GM10248 (cell line): Measurements from ENCODE around the gene ACYP1.
A peak's percentile ranks its signal among the peaks of the same experiment; 100 is the strongest.

Source experiments
- CTCF ChIA-PET: fragments of 300-600 bp; sonication (Branson Sonifier 250); formaldehyde crosslinking; extraction: SDS; loops from one replicate; lab custom pipeline; 2021; ENCODE audit warnings: antibody characterized with exemption; lab: Yijun Ruan, JAX
- POLR2A ChIA-PET: fragments of 350-650 bp; sonication (Branson Sonifier 250); formaldehyde crosslinking; extraction: SDS; loops from one replicate; lab custom pipeline; 2020; ENCODE audit warnings: antibody characterized with exemption; lab: Yijun Ruan, JAX
- DNase-seq: peaks from one replicate; pipeline ENCODE4 v3.0.0; 2012; ENCODE audit errors: extremely low spot score
- CTCF ChIP-seq: IDR thresholded peaks from 2 replicates; pipeline ENCODE4 v1.5.1; 2012; ENCODE audit warnings: mild to moderate bottlenecking, low read depth; ENCODE audit errors: extremely low read depth, missing control alignments, control extremely low read depth

The ACYP1 gene

GRCh38 chr14:75053396-75054291 is 10.2 kb downstream of the ACYP1 start:
- DNase-seq, result no peak
- TF ChIP-seq CTCF, result no peak
- ChIA-PET POLR2A (no interaction called here), CTCF (interaction anchor here (1.7 to 2.3 kb wide), 2 partner anchors 10 to 108 kb away, joined by 3 to 5 read pairs; partner anchors contain the start of gene ACYP1)

GRCh38 chr14:75051556-75051899 is 12.3 kb downstream of the ACYP1 start:
- ChIA-PET POLR2A (interaction anchor here (0.8 kb wide), 1 partner anchor 12 kb away, joined by 3 read pairs; the partner anchor contains the start of gene ACYP1), CTCF (interaction anchor here (0.7 to 2.3 kb wide), 4 partner anchors 11 to 190 kb away, joined by 3 to 6 read pairs (median 4); no protein-coding TSS in a partner anchor)
- no peak for TF ChIP-seq CTCF
- DNase-seq, result no peak

GRCh38 chr14:75050852-75051555 is 12.8 kb downstream of the ACYP1 start, which contains the start of gene MLH3:
TSS of gene MLH3 (minus strand) at chr14:75051467. CDS start at chr14:75049655, 1,812 bp downstream.
- ChIA-PET POLR2A (interaction anchor here (0.8 kb wide), 1 partner anchor 13 kb away, joined by 3 read pairs; the partner anchor contains the start of gene ACYP1), CTCF (interaction anchor here (1.2 to 2.3 kb wide), 3 partner anchors 11 to 190 kb away, joined by 4 to 5 read pairs (median 4); no protein-coding TSS in a partner anchor)
- no peak for TF ChIP-seq CTCF
- peak; percentile 91 for DNase-seq

GRCh38 chr14:75049731-75050201 is 14.1 kb downstream of the ACYP1 start:
- POLR2A ChIA-PET, result no interaction called here
- CTCF ChIA-PET, result interaction anchor here (1.0 to 2.3 kb wide), 6 partner anchors 15 to 104 kb away, joined by 3 to 10 read pairs (median 4); partner anchors contain the start of gene ACYP1
- no peak for DNase-seq
- TF ChIP-seq CTCF, result no peak

GRCh38 chr14:75049136-75049535 is 14.7 kb downstream of the ACYP1 start:
- DNase-seq, result no peak
- TF ChIP-seq CTCF, result no peak
- POLR2A ChIA-PET, result no interaction called here
- CTCF ChIA-PET, result interaction anchor here (1.0 to 2.3 kb wide), 7 partner anchors 9 to 103 kb away, joined by 3 to 10 read pairs (median 4); partner anchors contain the start of gene ACYP1

GRCh38 chr14:75048101-75048500 is 15.7 kb downstream of the ACYP1 start:
- DNase-seq, result no peak
- CTCF ChIA-PET, result interaction anchor here (1.1 to 2.3 kb wide), 3 partner anchors 16 to 102 kb away, joined by 3 to 10 read pairs (median 7); partner anchors contain the start of gene ACYP1
- no peak for TF ChIP-seq CTCF
- POLR2A ChIA-PET, result no interaction called here
